ENCODE results near the gene SLC17A9. TPM values are rescaled to one million over a fixed set of nuclear protein-coding genes. Genes with fewer than 3 reads are reported as not detected.

SLC17A9 gene
- total and polyA plus RNA-seq, 4 donors = 0.69 to 2.4 (median 1.3) TPM

- H3K4me1 ChIP-seq (ENCODE audit: control insufficient read depth, insufficient read depth, low read length) = peaks cover 32% of the 10 kb centered on the region
- no peak overlapping the region for H3K4me3 ChIP-seq (ENCODE audit: low read depth, low read length)
- peaks cover 3% of the 10 kb centered on the region for H3K9me3 ChIP-seq (ENCODE audit: control insufficient read depth, insufficient read depth, low read length)
- no peak overlapping the region for H3K27ac ChIP-seq (ENCODE audit: low read depth, low read length)
- no peak for DNase-seq (ENCODE audit: low read depth in 4 of 6, low spot score in 6 of 6)
- no peaks in the 10 kb centered on the region for H3K36me3 ChIP-seq (ENCODE audit: control insufficient read depth, insufficient read depth, low read length)
- H3K27me3 ChIP-seq (ENCODE audit: control insufficient read depth, insufficient read depth, low read length) = peaks cover 72% of the 10 kb centered on the region
These were observed 60.7 kb downstream of the SLC17A9 start for GRCh38 chr20:63013207-63013606.

GRCh38 chr20:63014287-63014686 is 61.8 kb downstream of the SLC17A9 start:
- Histone ChIP-seq H3K4me1 (ENCODE audit: control insufficient read depth, insufficient read depth, low read length) (peaks cover 22% of the 10 kb centered on the region), H3K4me3 (ENCODE audit: low read depth, low read length) (no peak overlapping the region), H3K27ac (ENCODE audit: low read depth, low read length) (no peak overlapping the region), H3K27me3 (ENCODE audit: control insufficient read depth, insufficient read depth, low read length) (peaks cover 61% of the 10 kb centered on the region), H3K36me3 (ENCODE audit: control insufficient read depth, insufficient read depth, low read length) (no peaks in the 10 kb centered on the region), H3K9me3 (ENCODE audit: control insufficient read depth, insufficient read depth, low read length) (peaks cover 3% of the 10 kb centered on the region)
- 19% methylated on average over 12 of the region's 12 CpGs for WGBS (ENCODE audit: insufficient coverage)
- no peak for DNase-seq (ENCODE audit: low read depth in 4 of 6, low spot score in 6 of 6)

GRCh38 chr20:63014710-63015109 is 62.2 kb downstream of the SLC17A9 start:
- H3K36me3 ChIP-seq (ENCODE audit: control insufficient read depth, insufficient read depth, low read length) = no peaks in the 10 kb centered on the region
- DNase-seq (ENCODE audit: low read depth in 4 of 6, low spot score in 6 of 6) = peak in 1 of 6 donors; percentile 41
- peaks cover 17% of the 10 kb centered on the region for H3K4me1 ChIP-seq (ENCODE audit: control insufficient read depth, insufficient read depth, low read length)
- H3K9me3 ChIP-seq (ENCODE audit: control insufficient read depth, insufficient read depth, low read length) = peaks cover 3% of the 10 kb centered on the region
- H3K4me3 ChIP-seq (ENCODE audit: low read depth, low read length) = no peak overlapping the region
- 9% methylated on average over 11 of the region's 11 CpGs for WGBS (ENCODE audit: insufficient coverage)
- peaks cover 57% of the 10 kb centered on the region for H3K27me3 ChIP-seq (ENCODE audit: control insufficient read depth, insufficient read depth, low read length)
- no peak overlapping the region for H3K27ac ChIP-seq (ENCODE audit: low read depth, low read length)

DNA sequence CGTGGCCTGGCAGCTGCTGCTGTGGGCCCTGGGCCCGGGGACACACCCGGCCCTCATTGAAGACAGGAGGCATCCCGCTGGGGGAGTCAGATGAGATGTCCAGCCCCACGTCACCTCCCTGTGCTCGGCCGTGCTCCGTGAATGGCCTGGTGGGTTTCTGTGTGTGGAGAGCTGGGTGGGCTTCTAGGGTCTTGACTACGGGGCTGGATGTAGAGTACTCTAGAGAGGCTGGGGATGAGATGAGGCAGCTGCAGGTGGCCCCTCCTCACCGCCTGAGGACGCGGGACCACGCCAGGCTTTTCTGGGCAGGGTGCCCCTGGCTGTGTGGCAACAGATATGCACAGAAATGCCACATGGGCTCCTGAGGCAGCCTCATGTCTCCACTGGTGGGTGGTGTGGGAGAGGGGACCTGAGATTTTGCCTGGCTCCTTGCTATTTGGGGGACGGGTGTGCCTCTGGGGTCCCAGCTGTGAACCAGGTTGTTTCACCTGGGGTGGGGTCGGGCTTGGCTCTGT is 62.7 kb downstream of the SLC17A9 start:
- peaks cover 52% of the 10 kb centered on the region for H3K27me3 ChIP-seq (ENCODE audit: control insufficient read depth, insufficient read depth, low read length)
- peaks cover 13% of the 10 kb centered on the region for H3K4me1 ChIP-seq (ENCODE audit: control insufficient read depth, insufficient read depth, low read length)
- no peak overlapping the region for H3K4me3 ChIP-seq (ENCODE audit: low read depth, low read length)
- peak in 1 of 6 donors; percentile 61 for DNase-seq (ENCODE audit: low read depth in 4 of 6, low spot score in 6 of 6)
- H3K36me3 ChIP-seq (ENCODE audit: control insufficient read depth, insufficient read depth, low read length) = no peaks in the 10 kb centered on the region
- peaks cover 3% of the 10 kb centered on the region for H3K9me3 ChIP-seq (ENCODE audit: control insufficient read depth, insufficient read depth, low read length)
- no peak overlapping the region for H3K27ac ChIP-seq (ENCODE audit: low read depth, low read length)
- 44% methylated on average over 15 of the region's 15 CpGs for WGBS (ENCODE audit: insufficient coverage)

- no peaks in the 10 kb centered on the region for H3K36me3 ChIP-seq (ENCODE audit: control insufficient read depth, insufficient read depth, low read length)
- DNase-seq (ENCODE audit: low read depth in 4 of 6, low spot score in 6 of 6) = no peak
- H3K27me3 ChIP-seq (ENCODE audit: control insufficient read depth, insufficient read depth, low read length) = peaks cover 51% of the 10 kb centered on the region
- H3K4me1 ChIP-seq (ENCODE audit: control insufficient read depth, insufficient read depth, low read length) = peaks cover 10% of the 10 kb centered on the region
- no peak overlapping the region for H3K27ac ChIP-seq (ENCODE audit: low read depth, low read length)
- 73% methylated on average over 19 of the region's 22 CpGs for WGBS (ENCODE audit: insufficient coverage)
- H3K4me3 ChIP-seq (ENCODE audit: low read depth, low read length) = no peak overlapping the region
- H3K9me3 ChIP-seq (ENCODE audit: control insufficient read depth, insufficient read depth, low read length) = peaks cover 3% of the 10 kb centered on the region
These were observed 63.3 kb downstream of the SLC17A9 start for GRCh38 chr20:63015662-63016361.

- Histone ChIP-seq H3K4me1 (ENCODE audit: control insufficient read depth, insufficient read depth, low read length) (peaks cover 10% of the 10 kb centered on the region), H3K4me3 (ENCODE audit: low read depth, low read length) (no peak overlapping the region), H3K27ac (ENCODE audit: low read depth, low read length) (no peak overlapping the region), H3K36me3 (ENCODE audit: control insufficient read depth, insufficient read depth, low read length) (no peaks in the 10 kb centered on the region), H3K9me3 (ENCODE audit: control insufficient read depth, insufficient read depth, low read length) (peaks cover 3% of the 10 kb centered on the region), H3K27me3 (ENCODE audit: control insufficient read depth, insufficient read depth, low read length) (peaks cover 43% of the 10 kb centered on the region)
- 74% methylated on average over 14 of the region's 14 CpGs for WGBS (ENCODE audit: insufficient coverage)
- DNase-seq (ENCODE audit: low read depth in 4 of 6, low spot score in 6 of 6) = no peak
These were observed 64.1 kb downstream of the SLC17A9 start for GRCh38 chr20:63016514-63017075.

- no peak for DNase-seq (ENCODE audit: low read depth in 4 of 6, low spot score in 6 of 6)
- H3K27me3 ChIP-seq (ENCODE audit: control insufficient read depth, insufficient read depth, low read length) = peaks cover 40% of the 10 kb centered on the region
- H3K4me3 ChIP-seq (ENCODE audit: low read depth, low read length) = no peak overlapping the region
- no peak overlapping the region for H3K27ac ChIP-seq (ENCODE audit: low read depth, low read length)
- peaks cover 3% of the 10 kb centered on the region for H3K9me3 ChIP-seq (ENCODE audit: control insufficient read depth, insufficient read depth, low read length)
- 77% methylated on average over 19 of the region's 22 CpGs for WGBS (ENCODE audit: insufficient coverage)
- no peaks in the 10 kb centered on the region for H3K36me3 ChIP-seq (ENCODE audit: control insufficient read depth, insufficient read depth, low read length)
- peaks cover 10% of the 10 kb centered on the region for H3K4me1 ChIP-seq (ENCODE audit: control insufficient read depth, insufficient read depth, low read length)
These were observed 64.7 kb downstream of the SLC17A9 start for GRCh38 chr20:63017076-63017825.

- WGBS (ENCODE audit: insufficient coverage) = 95% methylated on average over 25 of the region's 25 CpGs
- peaks cover 39% of the 10 kb centered on the region for H3K27me3 ChIP-seq (ENCODE audit: control insufficient read depth, insufficient read depth, low read length)
- H3K4me1 ChIP-seq (ENCODE audit: control insufficient read depth, insufficient read depth, low read length) = peaks cover 10% of the 10 kb centered on the region
- no peak overlapping the region for H3K27ac ChIP-seq (ENCODE audit: low read depth, low read length)
- no peaks in the 10 kb centered on the region for H3K36me3 ChIP-seq (ENCODE audit: control insufficient read depth, insufficient read depth, low read length)
- peaks cover 3% of the 10 kb centered on the region for H3K9me3 ChIP-seq (ENCODE audit: control insufficient read depth, insufficient read depth, low read length)
- DNase-seq (ENCODE audit: low read depth in 4 of 6, low spot score in 6 of 6) = no peak
- no peak overlapping the region for H3K4me3 ChIP-seq (ENCODE audit: low read depth, low read length)
These were observed 65.4 kb downstream of the SLC17A9 start for GRCh38 chr20:63017826-63018411.

Data from spinal cord (tissue), 10 donors.